IPS-15b (cell line): ENCODE measurements around the gene TACC2.

ENCODE experiments used
- H3K27me3 ChIP-seq: one replicate; pipeline ENCODE4 v1.6.1; 2013; ENCODE audit warnings: low read length; ENCODE audit not compliant: control insufficient read depth, insufficient read depth
- H3K36me3 ChIP-seq: one replicate; pipeline ENCODE4 v1.6.1; 2013; ENCODE audit warnings: low read length; ENCODE audit not compliant: control insufficient read depth, insufficient read depth
- H3K4me1 ChIP-seq: one replicate; pipeline ENCODE4 v1.6.1; 2013; ENCODE audit warnings: mild to moderate bottlenecking, low read length; ENCODE audit not compliant: control insufficient read depth, insufficient read depth
- H3K4me3 ChIP-seq: one replicate; pipeline ENCODE4 v1.5.1; 2013; ENCODE audit warnings: low read depth, low read length
- H3K9ac ChIP-seq: one replicate; pipeline ENCODE4 v1.6.1; 2013; ENCODE audit warnings: low read depth, mild to moderate bottlenecking, low read length
- H3K9me3 ChIP-seq: one replicate; pipeline ENCODE4 v1.6.1; 2013; ENCODE audit warnings: mild to moderate bottlenecking, low read length; ENCODE audit not compliant: control insufficient read depth, insufficient read depth

Gene TACC2

DNA sequence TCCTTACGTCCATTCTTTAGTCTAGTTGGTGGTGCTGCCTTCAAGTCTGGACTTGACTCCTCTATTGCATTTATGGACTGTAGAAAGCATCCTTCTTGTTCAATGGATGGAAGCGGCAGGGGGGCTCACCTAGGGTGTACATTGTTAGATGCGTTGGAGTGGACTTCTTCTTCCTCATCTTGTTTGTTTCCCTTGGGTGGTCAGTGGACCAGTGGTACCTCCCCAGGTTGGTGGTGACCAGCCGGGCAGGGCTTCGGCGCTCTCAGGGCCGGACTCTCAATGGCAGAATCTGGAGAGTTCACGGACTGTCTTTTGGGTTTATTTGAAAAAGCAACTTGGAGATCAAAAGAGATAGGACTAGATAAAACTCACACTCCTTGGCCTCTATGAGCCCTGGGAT, 276.0 kb downstream of the TACC2 start:
- Histone ChIP-seq H3K4me1 (no peaks in the 10 kb centered on the region), H3K4me3 (no peak overlapping the region), H3K9me3 (no peaks in the 10 kb centered on the region)

DNA sequence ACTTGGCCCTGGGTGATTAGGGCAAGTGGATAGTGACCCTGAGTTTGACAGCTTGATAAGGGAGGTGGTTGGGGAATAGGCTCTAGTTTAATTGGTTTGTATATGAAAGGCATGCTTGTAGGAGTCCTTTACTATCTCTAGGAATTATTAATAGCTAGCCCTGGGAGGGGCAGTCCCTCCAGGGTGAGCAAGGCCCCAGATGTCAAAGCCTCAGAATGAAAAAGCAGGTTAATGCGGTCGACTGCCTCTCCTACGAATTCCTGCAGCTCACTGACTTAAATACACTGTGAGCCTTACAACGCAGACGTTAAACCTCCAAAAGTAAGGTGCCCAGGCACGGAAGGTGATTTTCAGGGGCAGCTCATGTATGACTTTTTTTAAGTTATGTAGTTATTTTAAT, 276.9 kb downstream of the TACC2 start:
- no peaks in the 10 kb centered on the region for H3K27me3 ChIP-seq
- no peaks in the 10 kb centered on the region for H3K4me1 ChIP-seq
- no peak overlapping the region for H3K9ac ChIP-seq
- H3K4me3 ChIP-seq: no peak overlapping the region
- no peaks in the 10 kb centered on the region for H3K36me3 ChIP-seq
- H3K9me3 ChIP-seq: no peaks in the 10 kb centered on the region

More for the DNA sequence above, 276.0 kb downstream of the TACC2 start:
- Histone ChIP-seq H3K9ac (no peak overlapping the region), H3K36me3 (no peaks in the 10 kb centered on the region), H3K27me3 (no peaks in the 10 kb centered on the region)

DNA sequence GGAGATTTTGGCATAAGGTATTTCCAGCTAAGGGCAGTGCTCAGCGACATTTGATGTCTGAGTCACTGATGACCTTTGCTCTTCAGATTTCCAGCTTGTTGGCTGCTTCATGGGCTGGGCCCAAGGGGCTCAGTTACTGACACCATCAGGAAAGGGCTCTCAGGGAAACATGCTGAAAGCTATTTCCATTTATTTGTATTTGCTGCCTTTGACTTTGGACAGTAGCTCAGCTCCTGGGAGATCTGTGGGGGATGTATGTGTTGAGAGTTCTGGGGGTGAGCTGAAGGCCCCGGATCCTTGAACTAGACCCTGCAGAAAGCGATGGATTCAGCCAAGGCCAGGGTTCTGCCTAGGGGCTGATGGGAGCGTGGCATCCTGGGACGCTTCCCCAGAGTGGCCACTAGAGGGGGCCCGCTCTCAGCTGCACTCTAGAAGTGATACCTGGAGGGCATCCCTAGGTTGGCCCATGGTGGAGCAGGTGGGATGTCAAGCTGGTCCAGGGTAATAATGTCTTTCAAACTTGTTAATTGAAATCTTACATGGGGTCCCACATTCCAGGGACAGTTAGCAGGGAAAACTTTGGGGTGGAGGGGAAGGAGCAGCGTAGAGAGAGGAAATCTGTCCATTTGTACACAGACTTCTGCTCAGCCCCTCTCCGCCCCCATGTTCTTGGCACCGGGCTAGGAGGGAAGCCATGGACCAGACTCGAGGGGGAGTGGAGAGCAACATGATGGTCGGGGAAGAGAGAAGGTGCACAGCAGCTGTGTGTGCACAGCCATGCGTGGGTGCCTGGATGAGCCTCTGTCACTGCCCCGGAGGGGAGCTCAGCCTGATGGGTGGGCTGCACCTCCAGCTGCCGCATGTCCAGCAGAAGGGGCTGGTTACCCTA, 279.1 kb downstream of the TACC2 start:
- Histone ChIP-seq H3K27me3 (no peaks in the 10 kb centered on the region), H3K4me1 (no peaks in the 10 kb centered on the region), H3K9ac (no peak overlapping the region), H3K36me3 (no peaks in the 10 kb centered on the region), H3K4me3 (no peak overlapping the region), H3K9me3 (no peaks in the 10 kb centered on the region)

DNA sequence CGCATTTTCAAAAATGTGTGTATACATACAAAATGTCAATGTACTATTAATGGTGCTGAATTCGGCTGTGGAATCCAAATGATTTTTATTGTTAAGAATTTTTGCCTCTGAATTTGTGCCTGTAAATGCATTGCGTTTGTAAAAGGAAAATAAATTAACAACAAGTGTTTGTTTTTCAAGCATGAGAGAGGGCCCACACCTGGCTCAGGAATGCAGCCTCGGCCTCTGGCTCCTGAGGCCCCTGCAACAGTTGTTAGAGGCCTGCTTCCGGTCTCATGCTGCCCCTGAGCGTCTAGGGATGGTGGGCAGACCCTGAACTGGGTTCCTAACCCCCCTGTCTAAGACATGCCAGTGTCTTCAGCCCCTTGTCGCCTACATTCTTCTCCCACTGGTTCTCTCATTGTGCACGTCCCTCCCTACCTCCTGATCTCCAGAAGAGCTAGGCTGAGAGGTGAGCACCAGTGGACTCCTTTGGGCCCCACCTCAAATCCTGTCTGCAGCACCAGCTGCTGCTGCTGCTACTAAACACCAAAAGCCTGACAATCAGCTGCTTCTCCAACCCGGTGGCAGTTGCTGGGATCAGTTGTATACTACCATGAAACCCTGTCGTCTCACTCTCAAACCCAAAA, 280.2 kb downstream of the TACC2 start:
- no peaks in the 10 kb centered on the region for H3K4me1 ChIP-seq
- H3K27me3 ChIP-seq: no peaks in the 10 kb centered on the region
- H3K36me3 ChIP-seq: no peaks in the 10 kb centered on the region
- H3K9me3 ChIP-seq: no peaks in the 10 kb centered on the region
- H3K9ac ChIP-seq: no peak overlapping the region
- no peak overlapping the region for H3K4me3 ChIP-seq

DNA sequence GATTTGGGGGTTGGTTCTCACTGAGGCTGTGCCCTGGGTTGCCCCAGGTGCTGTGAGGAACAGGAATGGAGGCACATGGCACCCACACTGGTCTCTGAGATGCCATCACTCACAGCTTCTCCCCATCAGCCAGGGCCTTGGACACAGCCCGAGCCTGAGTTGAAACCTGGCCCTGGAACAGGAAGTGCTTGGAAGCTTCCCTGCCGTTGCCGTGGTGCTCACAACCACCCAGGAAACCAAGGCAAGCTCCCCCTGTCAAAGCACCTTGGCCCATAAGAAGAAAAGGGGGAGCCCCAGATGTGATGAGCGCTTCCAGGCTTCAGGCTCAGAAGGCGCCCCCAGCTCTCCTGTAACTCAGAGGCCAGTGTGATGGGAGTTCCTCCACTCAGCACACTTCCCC, 282.1 kb downstream of the TACC2 start, which contains the start of gene BTBD16:
BTBD16 (plus strand) TSS at position 221 of the 400 bp plus-strand sequence. CDS start 3,786 bp downstream, outside the sequence.
- Histone ChIP-seq H3K9me3 (no peaks in the 10 kb centered on the region), H3K4me3 (no peak within 1 kb of the TSS), H3K36me3 (no peaks in the 10 kb centered on the region), H3K27me3 (no peaks in the 10 kb centered on the region), H3K4me1 (no peaks in the 10 kb centered on the region), H3K9ac (no peak within 1 kb of the TSS)

DNA sequence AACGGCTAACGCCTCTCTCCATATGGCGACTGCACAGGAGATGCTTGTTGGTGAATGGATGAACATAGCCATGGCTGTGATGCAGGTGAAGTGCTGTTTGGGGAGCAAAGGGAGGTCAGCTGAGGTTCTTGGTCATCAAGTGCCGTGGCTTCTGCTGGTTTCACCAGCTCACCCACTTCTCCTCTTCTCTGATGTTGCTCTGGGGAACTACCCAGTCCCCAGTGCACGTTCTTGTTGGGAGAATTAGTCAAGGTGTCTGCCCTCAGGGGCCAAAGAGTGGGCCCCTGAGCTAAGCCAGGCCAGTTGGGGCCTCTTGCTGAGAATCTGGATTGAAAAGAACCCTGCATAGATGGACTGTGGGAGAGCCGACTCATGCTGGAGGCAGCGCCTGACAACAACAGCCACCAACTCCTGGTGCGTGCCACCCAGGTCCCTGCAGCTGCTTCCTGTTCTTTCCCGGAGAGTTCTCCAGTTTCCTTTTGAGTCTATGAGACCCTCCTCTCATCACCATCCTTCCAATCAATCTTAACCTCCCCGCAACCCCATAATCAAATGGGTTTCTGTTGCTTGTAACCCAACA, 285.1 kb downstream of the TACC2 start:
- no peaks in the 10 kb centered on the region for H3K36me3 ChIP-seq
- no peaks in the 10 kb centered on the region for H3K4me1 ChIP-seq
- H3K9ac ChIP-seq: no peak overlapping the region
- no peak overlapping the region for H3K4me3 ChIP-seq
- H3K27me3 ChIP-seq: no peaks in the 10 kb centered on the region
- H3K9me3 ChIP-seq: no peaks in the 10 kb centered on the region

DNA sequence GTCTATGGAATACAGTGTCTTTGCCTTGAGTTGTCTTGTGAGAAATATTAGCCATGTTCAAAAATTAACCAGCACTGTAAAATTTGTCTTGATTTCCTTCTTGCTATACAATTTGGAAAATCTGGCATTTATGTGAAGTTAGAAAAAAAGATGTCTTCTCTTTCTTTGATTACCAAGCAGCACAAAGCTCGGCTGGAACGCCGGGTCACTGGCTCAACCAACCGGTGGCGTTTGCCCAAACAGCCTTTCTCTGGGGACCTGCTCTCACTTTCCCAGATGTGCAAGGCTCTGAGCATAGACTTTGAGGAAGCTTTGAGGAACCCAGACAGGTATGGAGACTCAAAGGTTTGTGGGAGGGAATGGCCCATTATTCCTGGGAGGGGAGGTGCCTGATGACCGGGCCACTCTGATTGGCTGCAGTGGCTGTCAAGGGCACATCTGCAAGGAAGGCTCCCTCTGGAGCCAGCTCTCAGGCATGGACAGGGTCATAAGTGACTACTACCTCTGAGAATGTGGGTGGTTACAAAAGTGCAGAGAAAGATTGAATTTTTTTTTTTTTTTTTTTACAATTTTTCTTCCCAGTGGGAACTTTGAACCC, 287.7 kb downstream of the TACC2 start:
- Histone ChIP-seq H3K36me3 (no peaks in the 10 kb centered on the region), H3K4me1 (no peaks in the 10 kb centered on the region), H3K9me3 (no peaks in the 10 kb centered on the region), H3K27me3 (no peaks in the 10 kb centered on the region), H3K9ac (no peak overlapping the region), H3K4me3 (no peak overlapping the region)

DNA sequence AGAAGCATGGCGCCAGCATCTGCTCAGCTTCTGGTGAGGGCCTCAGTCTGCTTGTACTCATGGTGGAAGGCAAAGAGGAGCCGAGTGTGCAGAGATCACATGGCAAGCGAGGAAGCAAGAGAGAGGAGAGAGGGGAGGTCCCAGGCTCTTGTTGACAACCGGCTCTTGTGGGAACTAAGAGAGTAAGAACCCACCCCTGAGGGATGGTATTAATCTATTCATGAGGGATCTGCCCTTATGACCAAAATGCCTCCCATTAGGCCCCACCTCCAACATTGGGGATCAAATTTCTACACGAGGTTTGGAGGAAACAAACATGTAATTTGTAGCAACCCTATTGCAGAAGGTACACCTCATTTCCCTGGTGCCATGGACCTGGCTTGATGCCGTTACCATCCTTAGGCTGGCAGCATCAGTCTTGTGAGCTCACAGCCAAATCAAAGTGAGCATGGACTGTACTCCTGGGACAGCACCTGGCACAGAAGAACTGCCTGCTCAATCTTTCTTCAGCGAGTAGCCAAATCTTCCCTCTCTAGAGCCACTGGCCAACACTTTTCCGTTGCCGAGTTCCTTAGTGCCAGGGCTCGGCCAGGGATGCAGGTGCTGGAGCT, 288.7 kb downstream of the TACC2 start:
- H3K27me3 ChIP-seq: no peaks in the 10 kb centered on the region
- no peak overlapping the region for H3K9ac ChIP-seq
- H3K9me3 ChIP-seq: no peaks in the 10 kb centered on the region
- no peak overlapping the region for H3K4me3 ChIP-seq
- no peaks in the 10 kb centered on the region for H3K36me3 ChIP-seq
- H3K4me1 ChIP-seq: no peaks in the 10 kb centered on the region

DNA sequence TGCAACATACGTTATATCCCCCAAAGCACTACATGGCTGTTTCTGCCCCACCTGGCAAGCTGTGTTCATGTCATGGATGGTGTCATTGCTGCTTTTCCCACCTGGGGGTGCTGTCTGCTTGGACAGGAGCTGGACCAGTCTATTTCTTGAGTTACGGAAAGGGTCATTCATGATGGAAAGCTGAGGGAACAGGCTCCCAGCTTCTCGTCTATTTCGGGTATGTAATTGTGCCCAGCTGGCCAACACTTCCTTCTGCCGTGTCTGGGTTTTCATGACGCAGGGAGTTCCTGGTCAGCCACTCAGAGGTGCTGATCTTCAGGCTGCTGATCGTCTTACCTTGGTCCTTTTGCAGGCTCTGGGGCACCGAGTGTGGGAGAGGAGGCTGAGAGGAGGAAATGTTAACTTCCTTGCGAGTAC, 290.8 kb downstream of the TACC2 start:
- no peaks in the 10 kb centered on the region for H3K36me3 ChIP-seq
- no peak overlapping the region for H3K9ac ChIP-seq
- peaks cover 2% of the 10 kb centered on the region for H3K4me1 ChIP-seq
- H3K9me3 ChIP-seq: no peaks in the 10 kb centered on the region
- no peak overlapping the region for H3K4me3 ChIP-seq
- no peaks in the 10 kb centered on the region for H3K27me3 ChIP-seq

DNA sequence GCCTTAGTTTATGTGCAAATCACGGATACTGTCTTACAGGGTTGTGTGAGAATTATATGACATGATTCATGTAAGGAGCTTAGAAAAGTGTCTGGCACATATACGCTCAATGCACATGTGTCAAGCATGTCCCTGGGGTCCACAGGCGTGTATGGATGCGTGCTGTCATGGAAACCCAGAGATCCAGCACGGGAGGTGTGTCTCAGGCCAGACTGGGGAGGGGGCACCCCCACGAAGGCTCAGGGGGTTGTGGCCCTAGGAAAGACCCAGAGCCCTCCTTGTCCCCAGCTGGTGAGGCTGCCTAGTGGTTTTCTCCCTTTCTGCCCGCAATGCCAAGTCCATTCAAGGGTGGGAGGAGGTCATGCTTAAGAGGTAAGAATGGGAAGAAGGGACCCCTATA, 291.2 kb downstream of the TACC2 start:
- H3K27me3 ChIP-seq: no peaks in the 10 kb centered on the region
- H3K4me1 ChIP-seq: peaks cover 2% of the 10 kb centered on the region
- no peaks in the 10 kb centered on the region for H3K36me3 ChIP-seq
- no peak overlapping the region for H3K4me3 ChIP-seq
- H3K9ac ChIP-seq: no peak overlapping the region
- no peaks in the 10 kb centered on the region for H3K9me3 ChIP-seq

DNA sequence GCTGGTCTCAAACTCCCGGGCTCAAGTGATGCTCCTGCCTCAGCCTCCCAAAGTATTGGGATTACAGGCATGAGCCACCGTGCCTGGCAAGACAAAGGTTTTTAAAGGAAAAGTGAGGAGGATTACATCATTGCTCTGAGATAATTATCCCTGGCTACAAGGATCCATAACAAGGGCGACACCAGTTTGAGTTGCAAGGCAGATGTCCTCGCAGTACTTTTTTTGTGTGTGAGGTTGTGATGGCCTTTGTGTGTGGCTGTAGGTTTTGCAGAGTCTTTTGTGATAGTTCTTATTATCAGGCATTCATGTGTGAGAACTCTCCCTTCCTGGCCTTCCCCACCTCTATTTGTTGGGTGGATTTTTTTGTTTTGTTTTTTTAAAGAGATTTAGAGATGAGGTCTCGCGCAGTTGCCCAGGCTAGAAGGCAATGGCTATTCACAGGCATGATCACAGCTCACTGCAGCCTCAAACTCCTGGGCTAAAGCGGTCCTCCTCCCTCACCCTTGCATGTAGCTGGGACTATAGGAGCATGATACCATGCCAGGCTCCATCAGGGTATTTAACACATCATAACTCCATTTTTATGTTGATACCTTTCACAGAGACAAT, 292.2 kb downstream of the TACC2 start:
- no peak overlapping the region for H3K4me3 ChIP-seq
- H3K9me3 ChIP-seq: no peaks in the 10 kb centered on the region
- peaks cover 2% of the 10 kb centered on the region for H3K4me1 ChIP-seq
- no peaks in the 10 kb centered on the region for H3K36me3 ChIP-seq
- no peaks in the 10 kb centered on the region for H3K27me3 ChIP-seq
- no peak overlapping the region for H3K9ac ChIP-seq
